NOMO-1 treated with dmso at 0.1 percent for 144 hours (cell line): Measurements from ENCODE around the gene BANF2.

ENCODE experiments used
- DNase-seq: peaks from one replicate; lab custom pipeline; 2025; ENCODE audit not compliant: unreplicated experiment; lab: John Stamatoyannopoulos, UW

BANF2 gene

DNA sequence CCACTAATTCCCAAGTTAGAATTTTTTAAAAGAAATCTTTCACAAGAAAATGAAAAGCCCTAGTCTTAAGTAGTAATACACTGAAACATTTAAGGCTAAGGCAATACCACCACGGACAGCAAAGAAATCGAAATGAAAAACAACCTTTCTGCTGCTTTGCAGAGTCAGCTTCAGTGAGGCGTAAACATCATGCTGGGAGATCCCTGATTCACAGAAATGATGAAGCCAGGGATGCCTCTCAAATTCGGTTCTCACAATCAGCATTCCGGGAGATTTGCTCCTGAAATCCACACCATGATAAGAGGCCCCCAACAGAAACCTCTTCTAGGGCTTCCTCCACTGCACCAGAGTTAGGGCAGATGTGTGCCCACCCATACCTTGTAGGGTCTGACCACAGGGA is 36.3 kb upstream of the BANF2 start:
- no peak for DNase-seq

DNA sequence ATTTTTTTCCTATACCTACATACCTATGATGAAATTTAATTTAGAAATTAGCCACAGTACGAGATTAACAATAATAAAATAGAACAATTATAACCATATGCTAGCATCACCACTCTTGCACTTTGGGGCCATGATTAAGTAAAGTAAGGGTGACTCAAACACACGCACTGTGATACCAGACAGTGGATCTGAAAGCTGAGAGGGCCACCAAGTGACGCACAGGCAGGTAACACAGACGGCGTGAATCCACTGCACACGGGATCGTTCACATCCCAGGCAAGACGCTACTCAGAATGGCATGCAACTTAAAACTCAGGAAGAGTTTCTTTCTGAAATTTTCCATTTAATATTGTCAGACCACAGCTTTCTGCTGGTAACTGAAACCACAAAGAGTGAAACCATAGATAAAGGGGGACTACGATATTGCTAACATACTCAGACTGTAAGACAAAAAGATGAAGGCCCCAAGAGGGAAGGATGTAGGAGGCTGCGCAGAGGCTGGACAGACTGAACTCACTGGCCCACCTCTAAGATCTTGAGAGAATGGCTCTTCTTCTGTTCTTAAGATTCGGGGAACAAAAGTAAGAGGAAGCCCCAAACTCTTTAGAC is 35.6 kb upstream of the BANF2 start:
- DNase-seq = no peak

DNA sequence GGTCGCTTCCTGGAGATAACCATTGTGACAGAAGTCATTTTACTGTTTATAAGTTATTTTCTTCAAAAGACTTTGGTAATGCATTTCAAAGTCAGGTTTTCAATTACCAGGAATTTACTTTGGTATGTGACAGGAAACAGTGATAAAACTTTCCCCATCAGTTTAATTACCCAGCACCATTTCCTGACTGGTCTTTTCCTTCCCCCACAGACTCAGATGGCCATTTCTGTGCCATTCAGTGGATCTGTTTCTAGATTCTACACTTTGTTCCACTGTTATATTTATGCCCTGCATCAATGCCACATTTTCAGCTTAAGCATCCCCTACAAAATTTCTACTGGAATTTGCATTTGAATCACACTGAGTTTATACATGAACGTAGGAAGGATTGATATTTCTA is 34.0 kb upstream of the BANF2 start:
- no peak for DNase-seq

DNA sequence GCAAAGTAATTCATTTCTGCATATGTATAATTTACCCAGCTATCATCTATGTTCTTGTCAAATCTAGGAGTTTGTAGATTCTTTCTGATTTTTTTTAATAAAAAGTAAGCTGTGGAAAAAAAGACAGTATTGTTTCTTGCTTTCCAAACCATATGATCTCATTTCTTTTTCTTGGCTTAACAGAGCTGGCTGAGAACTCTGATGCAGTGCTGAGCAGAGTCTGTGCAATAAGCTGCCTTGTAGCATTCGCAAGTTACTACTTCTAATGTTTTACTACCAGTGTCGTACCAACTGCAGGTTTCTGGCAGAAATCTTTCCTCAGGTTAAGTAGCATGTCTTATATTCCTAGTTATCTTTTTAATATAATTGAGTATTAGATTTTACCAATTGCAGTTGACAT is 33.3 kb upstream of the BANF2 start:
- DNase-seq = no peak

DNA sequence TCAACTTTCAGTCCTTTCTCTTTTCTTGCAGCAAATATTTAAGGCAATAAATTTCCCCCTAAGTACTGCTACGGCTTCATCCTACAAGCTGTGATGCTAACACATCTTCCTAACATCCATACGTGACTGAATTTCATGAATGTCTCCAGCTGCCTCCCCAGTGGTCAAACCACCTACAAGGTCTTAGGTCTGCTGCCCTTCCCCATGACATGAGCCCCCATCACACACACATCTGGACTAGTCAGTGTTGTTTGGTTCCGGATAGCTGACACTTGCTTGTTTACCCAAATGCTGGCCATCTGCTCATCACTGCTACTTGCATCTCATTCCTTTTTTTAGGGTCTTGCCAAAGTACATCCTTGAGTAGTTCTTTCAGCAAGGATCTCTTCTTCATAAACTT is 32.3 kb upstream of the BANF2 start:
- no peak for DNase-seq

DNA sequence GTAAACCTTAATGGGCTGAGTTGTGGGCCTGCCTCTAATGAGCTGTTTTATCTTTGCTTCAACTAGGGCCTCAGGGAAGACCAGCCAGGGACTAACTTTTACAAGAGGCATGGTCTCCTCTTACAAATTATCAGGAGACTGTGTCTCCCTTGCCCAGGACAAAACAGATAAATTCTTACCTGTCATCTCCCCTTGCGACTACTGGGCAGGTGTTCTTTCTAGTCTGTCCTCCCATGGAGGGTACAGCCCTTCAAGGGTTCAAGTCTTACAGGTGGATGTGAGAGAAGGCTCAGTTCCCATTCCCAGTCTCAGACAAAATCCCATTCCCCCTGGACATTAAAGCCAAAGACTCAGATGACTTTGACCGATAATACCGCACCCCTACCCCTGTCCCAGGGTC is 31.3 kb upstream of the BANF2 start:
- no peak for DNase-seq

DNA sequence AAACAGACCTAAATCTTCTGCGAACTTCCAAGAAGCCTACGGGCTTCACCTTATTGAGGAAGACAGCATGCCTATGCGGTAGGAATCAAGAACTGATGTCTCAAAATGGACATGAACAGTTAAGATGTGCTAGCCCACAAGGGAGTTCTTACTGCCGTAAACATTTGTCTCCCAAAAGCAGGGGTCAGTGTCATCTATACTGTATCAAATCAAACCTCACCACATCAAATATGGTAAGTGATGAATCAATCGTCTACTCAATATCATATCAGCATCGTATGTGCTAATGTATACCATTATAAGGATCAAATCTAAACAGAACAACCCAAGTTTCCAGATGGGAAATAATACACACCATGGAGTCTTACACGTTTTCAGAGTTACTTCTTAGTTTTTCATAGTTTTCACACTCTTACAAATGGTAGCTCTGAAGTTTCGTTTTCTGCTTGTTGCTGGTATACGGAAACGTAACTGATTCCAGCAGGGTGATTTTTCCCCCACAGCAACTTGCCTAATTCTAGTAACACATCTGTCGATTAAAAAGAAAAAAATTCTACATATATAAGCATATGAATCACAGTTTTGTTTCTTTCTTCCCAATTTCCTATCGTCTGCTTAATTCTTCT is 30.3 kb upstream of the BANF2 start:
- no peak for DNase-seq

DNA sequence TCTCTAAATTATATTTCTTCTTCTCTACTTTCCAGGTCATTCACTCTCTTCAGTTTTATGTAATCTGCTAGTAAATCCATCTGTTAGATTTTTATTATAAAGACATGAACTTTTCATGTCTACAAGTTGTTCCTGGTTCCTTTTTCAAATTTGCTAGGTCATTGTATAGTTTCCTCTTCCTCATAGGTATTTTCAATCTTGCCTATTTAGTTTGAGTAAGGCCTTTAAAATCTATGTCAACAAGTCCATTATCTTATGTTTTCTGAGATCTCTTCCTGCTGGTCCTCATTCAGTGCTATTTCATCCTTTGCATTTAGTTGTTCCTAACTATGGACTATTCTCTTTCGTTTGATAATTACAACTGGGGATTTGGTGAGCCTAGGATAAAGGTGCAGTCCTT is 28.8 kb upstream of the BANF2 start:
- DNase-seq = no peak

DNA sequence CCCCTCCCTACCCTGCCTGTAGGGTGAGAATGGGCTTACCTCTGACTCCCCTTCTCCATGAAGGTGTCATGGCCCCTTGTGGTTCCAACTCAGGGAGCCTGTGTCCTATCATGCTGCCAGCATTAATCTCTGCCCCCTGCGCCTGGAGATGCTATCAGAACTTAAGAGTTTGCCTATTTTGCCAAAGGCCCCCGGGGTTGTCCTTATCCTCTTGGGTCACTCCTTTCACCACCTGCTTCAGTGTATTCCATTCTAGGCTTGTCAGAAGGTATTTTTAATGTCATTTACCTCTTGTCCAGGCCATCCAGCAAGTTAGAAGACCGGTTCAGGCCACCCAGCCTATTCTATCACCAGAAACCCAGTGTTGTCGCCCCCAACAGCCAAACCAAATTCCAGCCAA is 28.2 kb upstream of the BANF2 start:
- DNase-seq = no peak

DNA sequence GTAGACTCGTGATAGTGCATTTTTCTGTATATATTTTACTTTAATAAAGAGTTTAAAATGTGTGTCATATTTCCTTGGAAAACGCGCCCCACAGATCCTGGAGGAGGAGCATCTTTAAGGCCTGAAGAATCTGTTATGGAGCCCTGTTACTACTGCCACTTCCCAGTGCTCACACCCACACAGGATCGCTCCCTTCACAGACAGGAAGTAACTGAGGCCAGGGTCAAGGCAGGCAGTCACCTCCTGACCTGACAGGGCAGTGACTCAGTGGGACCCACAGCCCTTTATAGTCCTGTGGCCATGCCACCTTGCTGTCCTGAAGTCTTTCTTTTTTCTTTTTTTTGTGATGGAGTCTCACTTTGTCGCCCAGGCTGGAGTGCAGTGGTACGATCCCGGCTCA is 26.7 kb upstream of the BANF2 start:
- DNase-seq = no peak

DNA sequence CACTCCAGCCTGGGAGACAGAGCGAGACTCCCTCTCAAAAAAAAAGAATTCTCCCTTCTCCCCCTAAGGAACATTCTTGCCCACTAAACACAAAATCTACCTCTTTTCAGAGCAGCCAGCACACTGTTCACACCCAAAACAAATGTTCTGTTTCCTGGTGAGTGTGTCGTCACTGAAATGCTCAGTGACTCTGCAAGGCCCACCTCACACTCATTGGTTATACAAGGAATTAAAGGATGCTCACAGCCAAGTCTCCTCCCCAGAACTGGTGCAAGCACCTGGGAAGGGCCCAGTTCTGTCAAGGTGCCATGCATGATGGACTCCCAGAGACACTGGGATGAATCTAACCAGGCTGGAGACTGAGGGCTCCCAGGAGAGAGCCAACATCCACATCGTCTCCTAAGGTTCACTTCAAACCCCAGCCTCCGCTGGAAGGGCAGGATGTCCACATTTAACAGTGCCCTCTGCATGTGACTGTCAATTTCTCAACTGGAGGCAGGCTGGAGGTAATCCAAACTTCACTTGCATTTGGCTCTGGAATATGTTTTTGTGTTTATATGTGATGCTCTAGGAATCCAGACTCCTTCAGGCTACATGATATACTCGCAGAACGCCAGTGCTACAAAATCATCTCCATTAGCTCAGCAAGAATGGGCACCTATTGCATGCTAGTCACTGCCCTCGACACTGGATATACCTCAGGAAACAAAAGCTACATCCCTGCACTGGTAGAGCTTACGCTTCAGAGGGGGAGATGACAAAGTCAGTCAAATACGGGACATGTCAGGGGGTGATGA is 24.8 kb upstream of the BANF2 start:
- DNase-seq = no peak

DNA sequence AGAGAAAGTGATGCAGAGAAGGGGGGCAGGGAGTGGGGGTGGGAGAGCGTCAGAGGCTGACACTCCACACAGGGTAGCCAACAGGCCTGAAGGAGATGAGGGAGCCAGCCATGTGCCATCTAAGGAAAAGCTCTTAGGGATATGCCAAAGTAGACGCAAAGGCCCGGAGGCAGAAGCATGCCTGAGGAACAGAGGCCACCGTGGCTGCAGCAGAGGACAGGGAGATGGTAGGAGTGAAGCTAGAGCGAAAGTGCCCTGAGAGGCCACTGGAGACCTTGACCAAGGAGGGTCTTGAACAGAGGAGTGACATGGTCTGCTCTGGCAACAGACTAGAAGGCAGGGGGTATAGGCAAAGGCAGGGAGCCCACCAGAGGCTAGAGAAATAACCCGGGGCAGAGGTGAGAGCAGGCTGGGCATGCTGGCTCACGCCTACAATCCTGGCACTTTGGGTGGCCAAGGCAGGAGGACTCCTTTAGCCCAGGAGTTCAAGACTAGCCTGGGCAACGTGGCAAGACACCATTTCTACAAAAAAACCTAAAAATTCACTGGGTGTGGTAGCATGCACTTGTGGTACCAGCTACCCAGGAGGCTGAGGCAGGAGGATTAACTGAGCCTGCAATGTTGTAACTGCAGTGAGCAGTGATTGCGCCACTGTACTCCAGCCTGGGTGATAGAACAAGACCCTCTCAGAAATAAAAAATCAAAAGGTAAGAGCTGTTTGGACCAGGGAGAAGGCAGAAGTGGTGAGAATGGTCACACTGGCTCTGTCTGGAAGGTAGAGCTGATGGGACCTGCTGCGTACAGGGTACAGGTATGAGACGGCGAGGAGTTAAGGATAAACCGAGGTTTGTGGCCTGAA is 24.0 kb upstream of the BANF2 start:
- no peak for DNase-seq

DNA sequence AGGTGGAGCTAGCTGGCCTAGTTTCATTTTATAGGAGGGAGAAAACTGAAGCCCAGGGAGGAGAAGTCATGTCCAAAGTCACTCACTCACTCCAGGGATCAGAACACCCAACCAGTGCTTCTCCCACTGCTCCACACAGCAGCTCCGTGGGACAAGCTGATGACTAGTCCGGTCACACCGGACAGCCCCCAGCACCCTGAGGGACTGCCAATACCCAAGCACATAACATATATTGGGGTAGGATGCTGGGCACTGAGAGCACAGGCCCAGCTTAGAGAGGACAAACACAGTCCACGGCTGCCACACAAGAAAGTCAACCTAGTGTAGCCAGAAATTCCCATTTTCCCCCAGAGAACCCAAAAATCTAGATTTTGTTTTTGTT is 23.4 kb upstream of the BANF2 start:
- DNase-seq = no peak

DNA sequence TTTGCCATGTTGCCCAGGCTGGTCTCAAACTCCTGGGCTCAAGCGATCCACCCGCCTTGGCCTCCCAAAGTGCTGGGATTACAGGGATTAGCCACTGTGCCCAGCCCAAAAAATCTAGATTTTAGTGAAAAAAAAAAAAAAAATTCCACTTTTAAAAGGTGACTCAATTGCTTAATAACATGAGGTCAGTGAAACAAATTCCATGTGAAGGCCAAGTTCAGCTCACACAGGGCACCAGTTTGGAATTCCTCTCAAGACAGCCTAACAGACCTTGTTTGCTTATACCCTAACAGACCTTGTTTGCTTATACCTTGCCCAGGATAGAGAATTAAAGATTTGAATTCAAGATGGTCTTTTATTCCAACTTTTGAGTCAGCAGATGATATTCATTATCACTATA is 22.8 kb upstream of the BANF2 start:
- DNase-seq = no peak

DNA sequence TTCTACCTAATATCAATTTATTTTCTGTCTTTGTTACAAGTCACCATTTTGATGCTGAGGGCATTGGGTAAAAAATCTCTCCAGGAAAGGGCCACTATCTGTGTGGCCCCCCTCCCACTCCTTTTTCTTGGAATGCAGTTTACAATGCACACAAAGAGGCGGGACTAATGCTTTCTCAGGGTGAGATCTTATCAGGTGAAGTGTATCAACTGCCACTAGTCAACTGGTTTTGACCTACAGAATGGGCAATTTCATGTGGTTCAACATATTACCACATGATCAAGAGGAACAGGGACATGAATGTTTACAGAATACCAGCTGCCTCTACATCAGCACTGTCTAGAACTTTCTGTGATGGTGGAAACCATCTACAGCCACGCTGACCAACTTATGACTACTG is 21.5 kb upstream of the BANF2 start:
- no peak for DNase-seq

DNA sequence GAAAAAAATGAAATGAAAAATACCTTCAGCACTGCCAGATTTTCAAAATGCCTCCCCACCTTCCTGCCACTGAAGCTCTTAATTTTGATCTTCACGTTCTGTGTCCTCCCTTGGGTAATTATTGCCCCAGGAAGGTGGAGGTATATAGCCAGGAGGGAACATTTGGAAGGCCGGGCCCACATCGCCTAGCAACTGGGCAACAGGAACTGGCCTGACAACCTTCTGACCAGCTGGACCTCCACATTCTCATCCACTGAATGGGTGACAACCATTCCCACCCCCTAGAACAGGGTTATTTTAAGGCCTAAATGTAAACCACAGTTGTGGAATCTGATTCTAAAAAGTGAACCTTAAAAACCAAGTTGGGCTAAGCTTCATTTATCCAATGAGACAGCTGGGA is 20.9 kb upstream of the BANF2 start:
- DNase-seq = no peak

DNA sequence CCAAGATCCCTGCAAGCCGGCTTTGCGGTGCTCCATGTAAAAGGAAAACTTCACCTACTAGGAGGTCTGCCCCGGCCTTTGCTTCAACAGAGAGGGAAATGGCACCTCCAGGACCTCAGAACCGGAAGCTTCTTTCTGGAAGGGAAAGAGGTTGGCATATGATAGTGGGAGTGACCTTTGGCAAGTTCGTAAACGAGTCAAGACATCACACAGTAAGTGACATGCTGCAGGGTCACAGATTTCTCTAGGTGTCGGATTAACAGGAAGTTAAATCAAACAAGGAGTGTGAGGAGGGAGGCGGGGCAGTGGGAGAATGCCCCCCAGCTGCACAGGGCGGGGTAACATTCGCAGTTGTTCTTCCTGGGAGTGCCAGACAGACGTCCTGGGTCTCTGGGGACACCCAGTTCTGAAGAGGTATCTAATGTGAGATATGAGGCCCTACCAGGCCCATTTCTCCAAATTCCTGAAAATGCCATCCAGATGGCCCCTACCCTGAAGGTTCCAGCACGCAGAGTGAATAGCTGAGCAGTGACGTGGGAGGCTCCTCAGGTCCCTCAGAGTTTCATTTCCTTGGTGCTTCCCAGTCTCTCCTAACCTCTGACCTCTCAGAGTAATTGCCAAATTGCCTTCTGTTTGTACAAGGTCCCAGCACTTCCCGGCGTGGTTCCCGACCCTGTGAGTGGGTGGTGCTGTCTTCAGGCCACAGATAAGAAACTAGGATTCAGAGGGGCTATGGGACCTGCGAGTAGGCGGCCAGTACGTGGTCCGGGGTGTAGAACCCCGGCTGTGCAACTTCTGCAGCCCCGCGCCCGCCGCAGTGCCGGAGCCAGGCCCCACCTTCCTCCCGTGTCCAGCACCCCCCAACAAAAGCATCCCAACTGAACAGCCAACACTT is 19.6 kb upstream of the BANF2 start:
- no peak for DNase-seq

DNA sequence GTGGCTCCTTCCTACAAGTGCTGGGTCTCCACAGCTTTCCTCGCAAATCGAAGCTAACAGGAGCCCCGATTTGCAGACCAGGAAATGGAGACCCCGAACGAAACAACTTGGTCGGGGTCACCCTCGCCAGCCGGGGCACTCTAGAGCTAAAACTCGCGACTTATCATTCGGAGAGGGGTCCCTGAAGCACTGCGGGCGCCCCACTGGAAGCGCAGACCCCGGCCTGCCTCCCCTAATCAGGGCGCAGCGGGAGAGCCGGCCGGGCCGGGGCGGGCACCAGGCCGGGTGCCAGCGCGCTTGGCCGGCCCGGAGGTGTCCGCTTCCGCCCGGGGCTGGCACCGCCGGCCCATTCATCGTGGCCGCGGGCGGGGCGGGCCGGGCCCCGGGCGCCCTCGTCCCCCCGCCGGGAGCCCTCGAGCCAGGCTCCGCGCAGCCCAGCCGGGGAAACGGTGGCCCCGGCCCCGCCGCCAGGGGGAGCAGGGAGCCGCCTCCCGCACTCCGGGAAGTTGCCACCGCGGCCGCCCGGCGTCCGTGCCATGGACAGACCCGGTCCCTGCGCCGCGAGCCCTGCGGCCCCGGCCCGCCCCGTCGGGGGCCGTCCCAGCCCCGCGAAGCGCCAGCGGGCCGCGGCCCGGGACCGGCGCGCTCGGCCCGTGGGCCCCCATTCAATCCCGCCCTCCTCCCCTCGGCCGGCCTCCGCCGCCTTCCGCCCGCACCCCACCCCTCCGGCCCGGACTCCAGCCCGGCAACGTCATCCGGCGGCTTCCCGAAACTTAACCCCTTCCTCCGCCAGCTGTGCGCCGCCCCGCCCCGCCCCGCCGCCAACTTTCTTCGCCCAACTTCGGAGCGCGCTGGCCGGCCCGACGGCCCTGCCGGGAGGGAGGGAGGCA is 18.7 kb upstream of the BANF2 start:
- peak; percentile 50 for DNase-seq

DNA sequence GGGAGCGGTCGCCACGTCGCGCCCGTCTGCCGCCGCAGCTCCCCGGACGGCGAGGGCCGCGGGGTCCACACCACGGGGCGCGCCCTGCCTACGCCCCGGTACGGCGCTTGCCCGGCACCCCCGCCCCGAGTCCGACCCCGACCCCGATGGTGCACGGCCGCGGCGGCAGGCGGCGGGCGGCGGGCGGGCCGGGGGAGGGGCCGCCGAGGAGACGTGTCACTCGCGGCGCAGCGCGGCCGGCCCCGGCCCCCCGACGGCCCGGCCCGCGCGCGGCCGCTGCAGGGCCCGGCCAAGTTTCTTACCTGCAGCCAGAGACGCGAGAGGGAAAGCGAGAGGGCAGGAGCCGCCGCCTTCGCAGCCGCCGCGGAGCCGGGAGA is 18.1 kb upstream of the BANF2 start:
- DNase-seq = no peak
